K562 (cell line): ENCODE data around the gene SEPTIN6. TPM values are rescaled to one million over a fixed set of nuclear protein-coding genes. Genes with fewer than 3 reads are reported as not detected.
A peak's percentile ranks its signal among the peaks of the same experiment; 100 is the strongest.

Source experiments
- CEBPB ChIP-seq: fragments of 450-650 bp; IDR thresholded peaks from 2 replicates; pipeline ENCODE4 v1.6.1; 2016; ENCODE audit warnings: missing genetic modification characterization, missing compliant biosample characterization
- CREB3L1 ChIP-seq: fragments of 450-650 bp; IDR thresholded peaks from 2 replicates; pipeline ENCODE4 v1.6.1; 2014; ENCODE audit warnings: low read depth, mild to moderate bottlenecking, moderate library complexity, borderline replicate concordance
- ELF2 ChIP-seq: fragments of 250-450 bp; sonication (Bioruptor Pico); IDR thresholded peaks from 2 replicates; pipeline ENCODE4 v1.5.0; 2021; ENCODE audit warnings: mild to moderate bottlenecking
- GTF2E2 ChIP-seq: fragments of 200-800 bp; sonication (Bioruptor generic); IDR thresholded peaks from 2 replicates; pipeline ENCODE4 v1.6.1; 2016; ENCODE audit warnings: missing genetic modification characterization, missing compliant biosample characterization
- HIVEP1 ChIP-seq: fragments of 250-450 bp; sonication (Bioruptor Pico); IDR thresholded peaks from 2 replicates; pipeline ENCODE4 v1.4.0; 2020; ENCODE audit warnings: mild to moderate bottlenecking
- NFXL1 ChIP-seq: fragments of 450-650 bp; formaldehyde crosslinking; IDR thresholded peaks from 2 replicates; pipeline ENCODE4 v1.4.0; 2021; ENCODE audit warnings: mild to moderate bottlenecking
- NR1H2 ChIP-seq: sonication (generic); formaldehyde crosslinking; IDR thresholded peaks from 2 replicates; pipeline ENCODE4 v1.4.0; 2020; ENCODE audit warnings: mild to moderate bottlenecking, missing genetic modification reagents
- PCBP2 ChIP-seq: fragments of 200-400 bp; formaldehyde crosslinking; IDR thresholded peaks from 2 replicates; pipeline ENCODE4 v1.6.1; 2018; ENCODE audit warnings: low read length, low read depth, mild to moderate bottlenecking, moderate library complexity; ENCODE audit not compliant: poor library complexity, severe bottlenecking
- RBBP5 ChIP-seq: fragments of 200-600 bp; sonication (generic); IDR thresholded peaks from 2 replicates; pipeline ENCODE4 v1.6.1; 2012; ENCODE audit warnings: borderline replicate concordance, mild to moderate bottlenecking, low read length, control low read depth, inconsistent platforms; ENCODE audit not compliant: insufficient read depth, poor library complexity, severe bottlenecking
- THRAP3 ChIP-seq: fragments of 450-650 bp; IDR thresholded peaks from 2 replicates; pipeline ENCODE4 v1.6.1; 2016; ENCODE audit warnings: mild to moderate bottlenecking, inconsistent platforms, borderline replicate concordance
- TRIM28 ChIP-seq: fragments of 450-650 bp; IDR thresholded peaks from 2 replicates; pipeline ENCODE4 v1.6.1; 2017
- ZBTB12 ChIP-seq: fragments of 250-450 bp; sonication (Bioruptor Pico); IDR thresholded peaks from 2 replicates; pipeline ENCODE4 v1.4.0; 2020
- ZBTB2 ChIP-seq: fragments of 450-650 bp; IDR thresholded peaks from 2 replicates; pipeline ENCODE4 v1.6.1; 2016; ENCODE audit warnings: antibody characterized with exemption
- ZNF124 ChIP-seq: sonication (generic); formaldehyde crosslinking; IDR thresholded peaks from 2 replicates; pipeline ENCODE4 v1.8.1; 2022; ENCODE audit warnings: missing genetic modification reagents
- ZNF395 ChIP-seq: fragments of 200-800 bp; sonication (Bioruptor generic); IDR thresholded peaks from 2 replicates; pipeline ENCODE4 v1.6.1; 2017; ENCODE audit warnings: missing genetic modification characterization, missing compliant biosample characterization
- ZNF561 ChIP-seq: fragments of 450-650 bp; formaldehyde crosslinking; conservative IDR thresholded peaks from 2 replicates; pipeline ENCODE4 v1.4.0; 2020; ENCODE audit warnings: mild to moderate bottlenecking, moderate library complexity
- ZNF57 ChIP-seq: fragments of 450-650 bp; formaldehyde crosslinking; IDR thresholded peaks from 2 replicates; pipeline ENCODE4 v1.4.0; 2020; ENCODE audit warnings: mild to moderate bottlenecking, moderate library complexity
- ZNF644 ChIP-seq: fragments of 200-800 bp; sonication (Bioruptor generic); IDR thresholded peaks from 2 replicates; pipeline ENCODE4 v1.6.1; 2016; ENCODE audit warnings: low read depth, missing genetic modification characterization, missing compliant biosample characterization
- ZNF75A ChIP-seq: fragments of 450-650 bp; formaldehyde crosslinking; IDR thresholded peaks from 2 replicates; pipeline ENCODE4 v1.4.0; 2020; ENCODE audit warnings: mild to moderate bottlenecking
- polyA plus RNA-seq, 8 experiments: library from polyadenylated mRNA; depleted of rRNA in 4 of 8; stranded (reverse) in 5 of 8; unstranded in 3 of 8; fragments of >200 nt; fragmentation: Nextera tagmentation in 2 of 8; fragmentation: Illumina TruSeq in 1 of 8; extraction: Ambion mirVana in 2 of 8; extraction: Trizol in 1 of 8; gene quantifications; 2 replicates each; pipeline versions ENCODE4 v1.2.1 to v1.2.3, GENCODE V29; 2011 to 2014; ENCODE audit warnings: inconsistent platforms in 1 of 8, missing spikeins in 1 of 8
- total RNA-seq, 7 experiments: library from RNA; depleted of rRNA in 6 of 7; stranded (reverse); fragments of >200 nt in 6 of 7; fragmentation: Illumina TruSeq in 2 of 7; extraction: Trizol in 2 of 7; gene quantifications; 2 replicates each; pipeline versions ENCODE4 v1.2.1 to v1.2.3, GENCODE V29; 2011 to 2021; ENCODE audit warnings: low replicate concordance in 1 of 7

SEPTIN6 gene
- total and polyA plus RNA-seq, 9 of the 15 experiments (the other 6 are each of a cell fraction or from before 2014, with no cell fraction given): 8.4 to 67.0 (median 37.8) TPM

- no peak for TF ChIP-seq ZBTB12
- TF ChIP-seq HIVEP1: no peak
- TF ChIP-seq ZNF561 (CRISPR knock-in tag): no peak
- TF ChIP-seq ZNF395 (CRISPR knock-in tag): no peak
- TF ChIP-seq ZNF124 (CRISPR knock-in tag): no peak
- no peak for TF ChIP-seq ZNF644 (tag)
- no peak for TF ChIP-seq CEBPB (tag)
- TF ChIP-seq ZBTB2: no peak; the same call in 1 of the 2 replicates
- peak; percentile 3 for TF ChIP-seq RBBP5
- TF ChIP-seq ELF2 (CRISPR knock-in tag): no peak
- no peak for TF ChIP-seq CREB3L1
- no peak for TF ChIP-seq NFXL1
- TF ChIP-seq ZNF75A (CRISPR knock-in tag): no peak
- no peak for TF ChIP-seq THRAP3
- no peak for TF ChIP-seq ZNF57 (CRISPR knock-in tag)
- no peak for TF ChIP-seq PCBP2
- TF ChIP-seq NR1H2 (CRISPR knock-in tag): peak; percentile 22; the same call in 1 of the 2 replicates
- no peak for TF ChIP-seq TRIM28
- TF ChIP-seq GTF2E2 (tag): no peak
These were observed 553 bp downstream of the SEPTIN6 start (continued) for GRCh38 chrX:119692191-119693039.
